HL-60/S4 (cell line): ENCODE results near the gene DNAAF1.

Experiments used
- in situ Hi-C: fragments of 300-500 bp; cut with MboI; formaldehyde crosslinking; loops from 2 replicates; pipeline ENCODE4 v1.14.3; 2022; ENCODE audit warnings: low sequenced_read_pairs

DNAAF1 gene

DNA sequence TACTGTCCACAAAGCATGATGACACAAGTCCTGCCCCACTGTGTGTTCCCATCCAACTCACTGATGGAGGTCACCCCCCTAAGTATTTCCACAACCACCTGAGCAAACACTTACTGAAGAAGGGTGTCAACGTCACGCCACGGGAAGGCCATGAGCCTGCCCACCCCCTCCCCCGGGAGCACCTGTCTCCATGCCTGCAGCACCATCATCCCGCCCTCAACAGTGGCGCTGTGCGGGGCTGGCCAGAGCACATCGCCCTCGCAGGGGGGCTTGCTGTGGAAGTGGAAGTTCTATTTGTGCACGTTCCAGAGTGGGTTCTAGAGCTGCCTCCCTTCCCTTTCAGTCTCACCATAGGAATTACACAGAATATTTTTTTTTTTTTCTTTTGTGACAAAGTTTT lies 24.1 kb upstream of the DNAAF1 start:
- in situ Hi-C loops = no loop called here

DNA sequence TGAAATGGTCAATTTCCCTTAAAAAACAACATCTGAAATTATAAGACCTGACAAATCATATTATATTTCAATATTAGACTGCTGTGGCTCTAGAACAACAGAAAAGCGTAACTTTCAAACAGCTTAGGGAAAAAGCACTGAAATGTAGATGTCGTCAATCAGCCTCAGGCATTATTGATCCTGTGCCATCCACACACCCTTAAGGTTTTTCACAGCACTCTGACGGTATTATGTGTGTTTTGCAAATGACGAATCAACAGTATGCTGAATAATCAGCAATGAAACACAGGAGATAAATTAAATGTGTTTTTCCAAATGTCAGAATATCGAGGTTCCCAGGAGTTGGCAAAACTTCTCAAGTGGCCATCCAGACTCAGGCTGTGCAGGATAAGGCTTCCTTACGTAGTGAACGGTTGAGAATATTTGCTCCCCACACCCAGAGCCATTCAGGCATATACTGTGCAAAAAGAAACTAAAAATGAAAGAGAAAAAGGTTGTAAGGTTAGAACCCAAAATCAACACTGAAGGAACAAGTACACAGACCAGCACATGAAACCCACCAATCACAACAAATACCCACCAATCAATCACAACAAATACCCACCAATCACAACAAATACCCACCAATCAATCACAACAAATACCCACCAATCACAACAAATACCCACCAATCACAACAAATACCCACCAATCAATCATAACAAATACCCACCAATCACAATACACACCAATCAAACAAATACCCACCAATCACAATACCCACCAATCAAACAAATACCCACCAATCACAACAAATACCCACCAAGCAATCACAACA lies 20.6 kb upstream of the DNAAF1 start:
- in situ Hi-C loops = no loop called here

DNA sequence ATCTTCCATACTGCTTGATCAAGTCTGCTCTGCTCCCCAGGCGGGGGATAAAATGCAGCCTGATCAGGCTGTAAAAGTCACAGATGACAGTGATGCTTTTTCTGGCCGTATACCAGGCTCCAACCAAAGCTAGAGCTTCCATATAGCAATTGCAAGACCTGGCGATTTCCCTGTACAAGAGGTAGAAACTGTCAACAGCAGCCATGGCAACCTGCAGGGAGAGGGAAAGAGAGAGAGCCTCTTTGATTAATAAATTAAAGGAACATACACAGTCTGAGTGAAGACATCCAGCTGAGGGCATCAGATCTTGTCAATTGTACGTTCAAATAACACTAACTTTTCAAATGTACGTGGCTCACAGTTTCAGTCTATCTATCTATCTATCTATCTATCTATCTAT lies 14.0 kb upstream of the DNAAF1 start:
- in situ Hi-C loops = no loop called here

DNA sequence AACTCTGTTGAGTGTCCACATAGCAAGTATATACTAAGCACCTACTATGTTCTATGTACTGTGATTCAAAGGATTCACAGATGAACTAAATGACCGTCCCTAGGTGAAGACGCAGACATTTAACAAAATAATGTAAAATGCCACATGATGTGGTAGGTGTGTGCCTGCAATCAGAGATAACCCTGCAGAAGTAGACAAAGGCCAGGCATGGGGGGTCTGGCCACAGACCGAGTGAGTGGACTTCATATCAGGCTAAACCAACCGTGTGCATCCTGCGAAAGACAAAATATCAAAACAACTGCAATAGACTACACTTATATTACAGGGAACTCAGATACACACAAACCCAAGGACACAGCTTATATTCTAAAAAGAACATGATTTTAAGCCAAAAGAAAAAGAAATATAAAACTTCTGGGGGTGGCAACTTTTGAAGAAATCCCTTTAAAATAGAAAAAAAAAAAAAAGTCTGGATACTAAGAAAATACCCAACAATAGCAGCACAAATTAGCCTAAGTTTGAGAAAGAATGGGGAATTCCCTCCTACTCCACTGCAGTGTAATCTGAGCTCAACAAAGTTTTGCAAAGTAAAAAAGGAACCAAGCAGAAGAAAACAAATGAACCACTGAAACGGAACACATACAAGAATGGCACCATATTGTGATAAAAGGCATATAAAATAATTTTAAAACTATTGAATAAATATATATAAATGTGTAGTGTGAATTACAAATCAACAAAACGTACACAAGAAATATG lies 12.4 kb upstream of the DNAAF1 start:
- in situ Hi-C loops = no loop called here

DNA sequence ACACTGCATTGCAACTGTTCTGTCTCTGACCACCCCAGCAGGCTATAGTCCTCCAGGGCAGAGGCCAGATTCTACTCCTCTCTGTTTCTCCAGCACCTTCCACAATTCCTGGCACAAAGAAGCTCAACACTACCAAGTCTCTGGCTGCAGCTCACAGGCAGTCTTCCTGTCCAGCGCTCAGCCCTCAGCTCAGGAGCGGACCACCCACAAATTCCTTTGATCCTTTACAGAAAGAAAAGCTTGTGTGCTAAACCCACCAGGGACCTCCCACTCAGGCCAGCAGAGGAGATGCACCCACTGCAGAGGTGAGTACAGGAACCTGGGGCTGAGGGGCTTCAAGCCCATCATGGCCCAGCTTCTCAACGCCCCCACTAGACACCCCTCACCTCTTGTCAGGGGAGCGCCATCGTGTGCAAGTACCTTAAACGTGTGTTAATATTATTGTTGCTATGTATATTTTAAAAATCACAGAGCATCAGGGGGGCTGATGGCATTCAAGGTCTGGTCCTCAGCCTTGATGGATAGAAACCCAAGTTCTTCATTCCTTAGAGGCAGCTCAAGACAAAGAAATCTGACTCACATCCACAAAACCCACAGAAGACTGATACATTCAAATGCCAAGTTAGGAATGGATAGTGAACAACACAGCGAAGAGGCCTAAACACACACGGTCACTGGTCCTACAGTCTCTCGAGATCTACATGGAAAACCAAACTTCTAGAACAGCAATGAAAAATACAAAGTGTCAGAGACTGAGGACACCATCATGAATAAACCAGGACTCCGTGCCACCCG lies 8.6 kb upstream of the DNAAF1 start:
- in situ Hi-C loops = no loop called here

DNA sequence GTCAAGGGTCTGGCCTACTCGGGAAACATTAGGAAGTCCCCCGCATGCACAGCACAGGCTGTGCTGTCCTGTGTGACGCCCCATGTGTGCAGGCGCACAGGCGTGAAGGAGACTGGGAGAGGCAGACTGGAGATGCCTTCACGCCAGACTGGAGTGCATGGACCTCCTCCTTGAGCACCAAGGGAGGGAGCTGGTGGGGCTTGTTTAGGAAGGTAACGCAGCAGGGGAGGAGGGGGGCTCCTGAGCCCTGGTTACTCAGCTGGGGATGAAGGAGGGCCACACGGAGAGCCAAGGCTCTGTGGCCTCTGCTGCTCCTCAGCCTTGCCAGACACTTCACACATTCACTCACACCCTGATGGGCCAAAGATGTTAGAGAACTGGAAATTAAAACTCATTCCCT lies 7.8 kb upstream of the DNAAF1 start:
- in situ Hi-C loops = no loop called here

DNA sequence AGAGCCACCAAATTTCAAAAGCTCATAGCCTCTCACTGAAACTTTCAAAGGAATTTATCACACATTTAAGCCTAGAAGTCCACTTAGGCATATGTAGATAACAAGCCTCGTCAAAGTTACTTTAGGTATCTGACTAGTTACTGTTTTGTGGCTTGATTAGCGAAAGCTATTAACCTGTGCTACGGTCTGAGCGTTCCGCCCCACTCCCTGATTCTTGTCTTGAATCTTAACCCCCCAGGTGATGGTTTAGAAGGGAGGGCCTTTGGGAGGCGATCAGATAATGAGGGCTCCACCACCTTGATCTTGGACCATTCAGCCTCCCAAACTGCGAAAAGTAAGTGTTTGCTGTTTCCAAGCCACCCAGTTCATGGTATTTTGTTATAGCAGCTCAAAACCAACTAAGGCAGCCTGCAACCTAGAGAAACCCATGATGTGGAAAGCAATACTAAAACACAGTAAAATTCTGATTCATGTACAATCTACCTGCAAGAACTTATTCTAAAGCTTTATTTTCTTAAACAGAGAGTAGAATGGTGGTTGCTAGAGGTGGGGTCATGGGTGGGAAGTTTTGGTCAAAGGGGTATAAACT lies 7.2 kb upstream of the DNAAF1 start:
- in situ Hi-C loops = no loop called here

DNA sequence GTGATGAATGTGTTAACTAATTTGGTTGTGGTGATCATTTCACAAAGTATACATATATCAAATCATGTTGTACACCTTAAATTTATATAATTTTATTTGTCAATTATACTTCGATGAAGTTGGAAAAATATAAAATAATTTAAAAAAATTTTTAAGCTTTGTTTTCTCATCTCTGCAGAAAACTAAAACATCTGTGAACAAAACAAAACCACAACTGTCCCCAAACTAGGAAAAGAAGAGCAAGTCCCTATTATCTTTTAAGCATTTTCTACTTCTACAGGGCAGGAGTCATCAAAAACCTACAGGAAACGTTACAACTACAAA lies 6.6 kb upstream of the DNAAF1 start:
- in situ Hi-C loops = no loop called here

DNA sequence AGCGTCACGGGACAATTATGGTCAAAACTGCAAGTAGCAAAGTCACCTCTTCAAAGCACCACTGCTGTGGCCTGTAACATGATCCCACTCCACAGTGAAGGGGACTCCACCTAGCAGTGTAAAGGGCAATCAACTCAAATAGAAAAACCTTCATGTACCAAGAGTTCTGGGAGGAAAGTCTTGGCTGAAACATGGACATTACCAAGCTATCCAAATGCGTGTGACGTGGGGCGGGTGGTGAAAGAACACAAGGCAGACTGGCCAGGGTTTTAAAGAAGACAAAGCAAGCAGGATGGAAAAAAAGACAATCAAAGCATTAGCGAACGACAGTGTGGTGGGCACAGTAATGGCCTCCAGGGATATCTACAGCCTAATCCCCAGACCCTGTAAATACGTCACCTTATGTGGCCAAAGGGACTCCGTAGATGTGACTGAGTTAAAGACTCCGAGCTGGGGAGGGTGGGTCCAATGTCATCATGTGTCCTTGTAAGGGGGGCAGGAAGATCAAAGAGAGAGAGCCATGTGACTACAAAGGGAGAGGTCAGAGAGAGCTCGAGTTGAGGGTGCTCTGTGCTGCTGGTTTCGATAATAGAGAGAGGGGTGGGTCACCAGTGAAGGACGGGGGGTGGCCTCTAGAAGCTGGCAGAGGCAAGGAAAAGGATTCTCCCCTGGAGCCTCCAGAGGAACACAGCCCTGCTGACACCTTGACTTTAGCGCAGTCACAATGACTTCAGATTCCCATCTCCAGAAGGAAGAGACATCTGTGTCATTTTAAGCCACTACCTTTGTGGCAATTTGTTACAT lies 6.1 kb upstream of the DNAAF1 start:
- in situ Hi-C loops = no loop called here

DNA sequence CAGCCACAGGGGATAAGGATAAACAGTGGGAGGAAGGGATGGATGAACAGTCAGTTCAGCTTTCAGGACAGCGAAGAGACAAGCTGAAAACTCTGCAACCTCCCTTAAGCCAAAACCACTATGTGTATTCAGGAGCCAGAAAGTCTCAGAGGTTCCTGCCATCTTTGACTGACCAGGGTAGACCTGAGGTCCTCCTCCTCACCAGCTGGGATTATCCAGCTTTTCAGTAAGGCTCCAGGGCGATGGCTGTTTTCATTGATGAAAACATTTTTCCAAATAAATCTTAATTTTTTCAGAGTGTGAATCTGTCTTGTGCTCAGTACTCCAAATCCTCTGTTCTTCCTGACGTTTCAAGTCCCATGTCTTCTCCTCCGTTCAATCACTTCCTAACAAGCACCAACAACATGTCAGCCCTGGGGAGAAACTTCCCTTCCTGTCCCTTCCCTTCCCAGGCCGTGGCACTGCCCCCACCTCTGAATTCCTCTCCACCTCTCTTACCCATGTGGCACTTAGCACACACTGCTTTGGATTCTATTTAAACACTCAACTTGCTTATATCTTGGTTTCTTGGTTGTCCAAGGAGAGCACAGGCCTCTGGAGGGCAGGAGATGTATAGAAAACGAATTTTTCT lies 5.4 kb upstream of the DNAAF1 start:
- in situ Hi-C loops = no loop called here

DNA sequence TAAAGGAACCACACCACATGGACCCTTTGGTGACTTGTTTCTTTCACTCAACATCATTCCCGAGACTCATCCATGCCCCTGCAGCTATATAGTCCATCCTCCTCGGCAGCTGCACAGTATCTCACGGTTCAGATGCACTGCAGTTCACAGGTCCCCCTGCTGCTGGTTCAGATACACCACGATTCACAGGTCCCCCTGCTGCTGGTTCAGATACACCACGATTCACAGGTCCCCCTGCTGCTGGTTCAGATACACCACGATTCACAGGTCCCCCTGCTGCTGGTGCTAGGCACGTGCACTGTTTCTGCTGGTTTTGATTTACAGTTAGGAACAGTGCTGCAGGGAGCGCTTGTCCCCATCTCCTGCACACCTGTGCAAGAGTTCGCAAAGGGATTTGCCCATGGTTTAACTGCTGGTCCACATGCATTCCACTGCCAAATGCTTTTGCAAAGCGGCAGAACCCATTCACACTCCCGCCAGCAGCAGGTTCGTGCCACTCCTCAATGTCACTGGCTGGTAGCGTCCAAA lies 3.9 kb upstream of the DNAAF1 start:
- in situ Hi-C loops = no loop called here

DNA sequence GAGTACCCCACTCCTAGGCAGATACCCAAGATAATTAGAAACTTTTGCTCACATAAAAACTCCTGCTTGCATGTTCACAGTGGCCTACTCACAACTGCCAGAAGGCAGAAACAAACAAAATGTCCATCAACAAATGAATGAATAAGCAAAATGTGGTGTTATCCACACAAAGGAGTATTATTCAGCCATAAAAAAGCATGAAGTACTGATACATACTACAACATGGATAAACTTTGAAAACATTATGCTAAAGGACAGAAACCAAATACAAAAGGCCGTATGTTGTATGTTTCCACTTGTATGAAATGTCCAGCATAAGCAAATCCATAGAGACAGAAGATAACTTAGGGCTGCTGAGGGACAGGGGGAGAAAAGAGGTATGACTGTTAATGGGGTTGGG lies 2.0 kb upstream of the DNAAF1 start:
- in situ Hi-C loops = no loop called here

DNA sequence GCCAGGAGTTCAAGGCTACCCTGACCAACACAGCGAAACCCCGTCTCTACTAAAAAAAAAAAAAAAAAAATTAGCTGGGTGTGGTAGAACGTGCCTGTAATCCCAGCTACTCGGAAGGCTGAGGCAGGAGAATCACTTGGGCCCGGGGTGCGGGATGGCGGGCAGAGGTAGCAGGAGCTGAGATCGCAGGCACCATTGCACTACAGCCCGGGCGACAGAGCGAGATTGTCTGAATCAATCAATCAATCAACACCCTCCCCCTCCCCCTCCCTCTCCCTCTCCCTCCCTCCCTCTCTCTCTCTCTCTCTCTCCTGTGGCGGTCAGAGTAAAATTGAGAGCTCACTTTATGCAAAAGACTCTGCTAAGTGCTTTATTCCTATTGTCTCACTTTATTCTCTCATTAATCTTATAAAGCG lies 1.3 kb upstream of the DNAAF1 start:
- in situ Hi-C loops = no loop called here

DNA sequence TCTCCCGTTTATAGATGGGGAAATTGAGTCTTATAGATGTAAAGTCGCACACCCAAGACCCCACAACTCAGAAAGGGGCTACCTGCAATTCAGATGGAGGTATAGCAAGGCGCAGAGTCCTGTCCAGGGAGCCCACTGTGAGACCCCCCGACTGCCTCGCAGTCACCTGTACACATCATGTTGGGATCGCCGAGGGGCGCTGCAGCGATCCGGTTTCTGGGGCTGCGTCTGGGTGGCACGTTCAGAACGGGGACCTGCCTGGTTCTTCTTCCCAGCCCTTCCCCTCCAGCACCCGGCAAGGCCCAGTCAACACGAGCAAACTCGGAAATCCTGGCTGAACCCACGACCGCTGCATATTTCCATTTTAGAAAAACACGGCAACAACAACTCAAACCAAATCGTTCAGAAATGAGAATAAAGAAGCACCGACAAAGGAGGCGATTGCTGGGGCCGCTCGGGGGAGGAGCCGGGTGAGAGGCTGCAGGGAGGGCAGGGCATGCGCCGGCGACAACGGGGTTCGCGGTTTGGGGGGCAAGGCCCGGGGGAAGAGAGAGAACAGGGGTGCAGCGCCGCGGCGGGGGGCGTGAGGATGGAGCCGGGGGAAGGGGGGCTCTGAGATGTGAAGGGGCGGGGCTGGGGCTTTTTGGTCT lies 774 bp upstream of the DNAAF1 start:
- in situ Hi-C loops = no loop called here

DNA sequence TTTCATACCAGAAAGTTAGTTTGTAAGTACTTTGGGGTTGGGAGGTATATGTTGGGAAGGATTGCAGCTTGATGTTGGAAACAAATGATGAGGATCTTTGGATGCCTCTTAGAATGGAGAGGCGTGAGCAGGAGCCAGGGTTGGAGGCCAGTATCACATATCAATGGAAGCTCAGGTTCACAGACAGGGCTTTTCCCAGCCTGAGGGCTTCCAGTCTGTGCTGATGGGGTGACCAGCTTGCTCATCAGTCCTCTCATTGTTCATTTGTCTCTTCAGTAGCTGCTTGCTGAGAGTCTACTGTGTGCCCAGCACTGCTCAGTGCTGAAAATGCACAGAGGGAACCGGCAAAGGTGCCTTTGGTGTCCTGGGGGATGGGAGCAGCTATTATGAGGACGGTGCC lies 5.8 kb downstream of the DNAAF1 start:
- in situ Hi-C loops = no loop called here

DNA sequence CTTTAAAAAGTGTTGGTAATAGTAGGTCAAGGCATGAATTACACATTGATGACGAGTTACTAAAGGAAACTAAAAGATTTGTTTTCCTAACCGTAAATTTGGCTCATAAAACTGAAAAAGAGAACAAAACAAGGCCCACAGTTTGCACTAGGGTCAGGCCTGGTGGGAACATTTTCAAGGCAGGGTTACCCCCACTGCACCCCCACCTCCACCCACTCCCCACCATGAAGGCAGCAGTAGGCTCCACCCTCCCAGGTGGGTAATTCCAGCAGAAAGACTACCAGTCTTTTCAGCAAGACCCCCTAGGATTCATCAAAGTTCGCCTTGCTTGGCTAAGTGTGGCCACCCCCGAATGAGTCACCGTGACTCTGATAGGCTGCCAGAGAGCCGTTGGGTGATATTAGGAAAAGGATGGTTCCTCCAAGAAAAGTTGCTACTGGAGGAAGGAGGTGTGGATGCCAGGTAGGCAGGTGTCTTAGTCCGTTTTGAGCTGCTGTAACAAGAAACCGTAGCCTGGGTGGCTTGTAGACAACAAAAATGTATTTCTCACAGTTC lies 8.6 kb downstream of the DNAAF1 start:
- in situ Hi-C loops = no loop called here

DNA sequence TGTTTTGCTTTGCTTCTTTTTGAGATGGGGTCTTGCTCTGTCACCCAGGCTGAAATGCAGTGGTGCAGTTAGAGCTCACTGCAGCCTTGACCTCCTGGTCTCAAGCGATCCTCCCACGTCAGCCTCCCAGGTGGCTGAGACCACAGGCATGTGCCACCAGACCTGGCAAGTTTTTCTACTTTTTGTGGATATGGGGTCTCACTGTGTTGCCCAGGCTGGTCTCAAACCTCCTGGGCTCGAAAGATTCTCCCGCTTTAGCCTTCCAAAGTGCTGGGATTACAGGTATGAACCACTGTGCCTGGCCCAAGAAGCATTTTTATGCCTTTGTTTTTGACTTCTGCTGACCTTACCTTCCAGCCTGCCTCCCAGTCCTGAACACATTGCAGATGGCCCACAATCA lies 10.1 kb downstream of the DNAAF1 start:
- in situ Hi-C loops = no loop called here

DNA sequence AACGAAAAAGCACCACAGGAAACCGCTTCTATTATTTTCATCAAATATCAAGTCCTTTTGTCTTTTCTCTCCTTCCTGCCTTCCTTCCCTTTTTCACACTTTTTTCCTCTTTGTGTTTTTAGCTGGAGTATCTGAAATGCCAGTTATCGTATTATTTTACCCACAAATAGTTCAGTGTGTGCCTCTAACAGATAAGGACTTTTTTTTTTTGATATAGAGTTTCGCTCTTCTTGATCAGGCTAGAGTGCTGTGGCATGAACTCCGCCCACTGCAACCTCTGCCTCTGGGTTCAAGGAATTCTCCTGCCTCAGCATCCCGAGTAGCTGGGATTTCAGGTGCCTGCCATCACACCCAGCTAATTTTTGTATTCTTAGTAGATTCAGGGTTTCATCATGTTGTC lies 10.7 kb downstream of the DNAAF1 start:
- in situ Hi-C loops = no loop called here

DNA sequence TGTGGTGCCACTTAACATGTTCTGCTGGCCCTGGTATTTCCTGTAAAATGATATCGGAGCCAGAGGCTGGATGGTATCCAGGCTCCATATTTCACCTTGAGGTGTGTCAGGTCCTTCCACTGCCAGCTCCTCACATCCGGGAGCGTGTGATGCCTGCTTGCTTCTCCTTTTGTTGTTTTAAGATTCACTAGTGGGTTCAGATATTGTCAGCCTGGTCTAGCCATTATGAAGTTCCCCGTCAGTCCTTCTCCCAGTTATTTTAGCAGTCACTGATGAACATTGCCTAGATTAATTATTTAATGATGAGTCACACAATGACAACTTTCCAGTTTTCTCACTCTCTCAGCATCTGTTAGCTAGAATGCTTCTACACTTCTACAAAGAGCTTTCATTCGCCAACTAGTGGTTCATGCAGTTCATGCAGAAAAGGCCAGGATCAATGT lies 11.3 kb downstream of the DNAAF1 start:
- in situ Hi-C loops = no loop called here
